GM18499 (cell line): Measurements from ENCODE around the gene ZNHIT1.
"Not testable (repeated sequence)": the region's sequence is repeated elsewhere in the genome, so short reads cannot be mapped to it uniquely, and the experiment has no call there.

Experiments used
- ATAC-seq: cut with Tn5 transposase; IDR thresholded peaks from one replicate; pipeline ENCODE4 v1.9.1; 2021; ENCODE audit warnings: moderate number of reproducible peaks; ENCODE audit not compliant: insufficient read depth, unreplicated experiment

Gene ZNHIT1

DNA sequence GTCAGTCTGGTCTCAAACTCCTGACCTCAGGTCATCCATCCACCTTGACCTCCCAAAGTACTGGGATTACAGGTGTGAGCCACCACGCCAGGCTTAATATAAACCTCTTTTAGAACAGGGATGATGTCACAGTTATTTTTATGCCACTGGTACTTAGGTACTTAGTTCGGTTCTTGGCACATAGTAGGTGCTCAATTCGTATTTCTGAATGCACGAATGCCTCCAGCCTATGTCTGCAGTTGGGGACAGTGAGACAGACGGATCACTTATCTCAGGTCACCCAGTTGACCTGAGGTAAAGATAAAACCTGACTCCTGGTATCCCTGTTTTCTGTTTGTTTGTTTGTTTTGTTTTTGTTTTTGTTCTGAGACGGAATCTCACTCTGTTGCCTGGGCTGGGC is 31.8 kb upstream of the ZNHIT1 start:
- no peak for ATAC-seq

DNA sequence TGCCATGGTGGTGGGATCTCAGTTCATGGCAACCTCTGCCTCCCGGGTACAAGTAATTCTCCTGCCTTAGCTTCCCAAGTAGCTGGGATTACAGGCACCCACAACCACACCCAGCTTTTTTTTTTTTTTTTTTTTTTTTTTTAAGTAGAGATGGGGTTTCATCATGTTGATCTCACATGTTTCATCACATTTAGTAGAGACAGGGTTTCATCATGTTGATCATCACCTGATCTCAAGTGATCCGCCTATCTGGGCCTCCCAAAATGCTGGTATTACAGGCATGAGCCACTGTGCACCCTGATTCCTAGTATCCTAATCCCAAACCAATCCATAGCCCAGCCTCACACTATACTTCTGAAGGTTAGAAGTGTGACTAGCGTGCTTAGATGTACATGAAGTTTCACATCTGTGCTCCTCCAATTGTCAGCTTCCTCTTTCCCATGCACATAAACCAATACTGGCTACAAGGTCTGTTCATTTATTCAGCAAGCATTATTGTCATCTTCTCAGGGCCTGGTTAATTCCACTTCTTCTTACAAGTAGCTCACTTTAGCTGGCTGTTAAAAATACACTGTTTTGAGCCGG is 31.0 kb upstream of the ZNHIT1 start:
- ATAC-seq = no peak

DNA sequence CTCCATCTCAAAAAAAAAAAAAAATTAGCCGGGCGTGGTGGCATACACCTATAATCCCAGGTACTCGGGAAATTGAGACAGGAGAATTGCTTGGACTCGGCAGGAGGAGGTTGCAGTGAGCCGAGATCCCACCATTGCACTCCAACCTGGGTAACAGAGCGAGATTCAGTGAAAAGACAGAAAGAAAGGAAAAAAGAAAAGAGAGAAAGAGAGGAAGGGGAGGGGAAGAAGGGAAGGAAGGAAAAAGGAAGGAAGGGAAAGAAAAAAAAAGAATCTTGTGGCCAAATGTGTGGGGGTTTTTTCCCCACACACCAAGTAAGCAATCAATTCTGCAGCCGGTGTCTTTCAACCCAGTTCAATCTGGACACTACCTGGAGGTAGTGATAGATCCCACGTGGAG is 28.9 kb upstream of the ZNHIT1 start:
- no peak for ATAC-seq

GRCh38 chr7:101195884-101196283 is 22.1 kb upstream of the ZNHIT1 start:
- no peak for ATAC-seq

- no peak for ATAC-seq
These were observed 20.0 kb upstream of the ZNHIT1 start for GRCh38 chr7:101197991-101198390.

DNA sequence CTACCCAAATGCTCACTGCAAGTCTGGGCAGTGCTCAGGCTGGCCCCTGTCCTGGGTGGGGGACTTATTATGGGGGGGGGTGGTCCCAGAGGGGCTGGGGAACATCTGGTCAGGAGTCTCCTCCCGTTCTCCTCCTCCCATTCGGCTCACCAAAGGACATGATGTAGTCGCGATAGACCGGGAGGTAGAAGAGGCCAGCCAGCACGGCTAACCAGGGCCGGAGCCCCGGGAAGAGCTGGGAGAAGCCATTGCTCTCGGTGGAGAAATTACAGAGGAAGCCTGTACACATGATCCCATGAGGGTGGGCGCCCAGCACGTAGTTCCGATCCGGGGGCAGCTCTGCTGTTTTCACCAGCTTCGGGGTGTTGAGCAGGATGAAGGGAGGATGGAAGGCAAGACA is 19.5 kb upstream of the ZNHIT1 start:
- ATAC-seq = no peak

- not testable (repeated sequence) for ATAC-seq
These were observed 18.4 kb upstream of the ZNHIT1 start for GRCh38 chr7:101199522-101199921.

GRCh38 chr7:101200504-101200861 is 17.5 kb upstream of the ZNHIT1 start:
- no peak for ATAC-seq

GRCh38 chr7:101200862-101201599 is 16.9 kb upstream of the ZNHIT1 start, which contains the start of gene MOGAT3:
TSS of gene MOGAT3 (minus strand) at chr7:101201036. CDS start at chr7:101200854, 182 bp downstream.
- no peak for ATAC-seq

DNA sequence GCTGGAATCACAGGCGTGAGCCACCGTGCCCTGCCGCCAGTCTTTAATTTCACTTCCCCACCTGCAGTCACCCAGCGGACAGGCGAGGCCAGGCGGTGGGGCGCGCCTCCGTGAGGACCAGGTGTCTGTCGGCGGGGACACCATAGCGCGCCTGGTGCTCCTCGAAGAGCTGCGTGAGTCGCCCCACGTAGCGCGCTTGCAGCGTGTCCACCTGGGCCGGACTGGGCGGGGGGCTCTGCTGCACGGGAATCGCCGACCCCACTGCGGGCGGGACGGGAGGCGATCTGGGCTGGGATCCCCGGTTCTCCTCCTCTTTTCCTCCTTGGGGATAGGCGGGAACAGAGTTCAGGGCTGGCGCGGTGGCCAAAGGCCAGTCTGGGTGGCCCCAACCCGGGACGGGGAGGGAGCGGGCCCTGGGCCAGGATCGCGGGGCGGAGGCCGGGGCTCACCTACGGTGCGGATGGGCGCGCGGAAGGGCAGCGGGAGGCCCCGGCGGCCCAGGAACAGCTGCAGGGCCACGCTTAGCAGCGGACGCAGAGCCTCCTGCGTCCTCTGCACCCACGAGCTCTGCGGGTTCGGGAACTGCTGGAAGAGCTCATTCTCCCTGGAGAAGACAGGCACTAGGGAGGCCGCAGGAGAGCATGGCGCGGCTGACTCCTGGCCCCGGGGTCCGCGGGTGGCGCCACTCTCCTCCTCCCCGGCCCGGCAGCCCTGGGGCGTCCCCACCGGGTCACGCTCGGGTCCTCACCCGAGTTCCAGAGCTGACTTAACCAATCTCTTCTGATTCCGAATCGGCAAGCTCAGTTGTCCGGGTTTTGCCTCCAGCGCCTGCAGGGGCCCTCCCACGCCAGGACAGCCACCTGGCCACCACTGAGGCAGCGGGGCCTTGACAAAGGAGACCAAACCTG is 16.0 kb upstream of the ZNHIT1 start:
- no peak for ATAC-seq

- ATAC-seq = no peak
These were observed 15.4 kb upstream of the ZNHIT1 start for GRCh38 chr7:101202603-101202918.

DNA sequence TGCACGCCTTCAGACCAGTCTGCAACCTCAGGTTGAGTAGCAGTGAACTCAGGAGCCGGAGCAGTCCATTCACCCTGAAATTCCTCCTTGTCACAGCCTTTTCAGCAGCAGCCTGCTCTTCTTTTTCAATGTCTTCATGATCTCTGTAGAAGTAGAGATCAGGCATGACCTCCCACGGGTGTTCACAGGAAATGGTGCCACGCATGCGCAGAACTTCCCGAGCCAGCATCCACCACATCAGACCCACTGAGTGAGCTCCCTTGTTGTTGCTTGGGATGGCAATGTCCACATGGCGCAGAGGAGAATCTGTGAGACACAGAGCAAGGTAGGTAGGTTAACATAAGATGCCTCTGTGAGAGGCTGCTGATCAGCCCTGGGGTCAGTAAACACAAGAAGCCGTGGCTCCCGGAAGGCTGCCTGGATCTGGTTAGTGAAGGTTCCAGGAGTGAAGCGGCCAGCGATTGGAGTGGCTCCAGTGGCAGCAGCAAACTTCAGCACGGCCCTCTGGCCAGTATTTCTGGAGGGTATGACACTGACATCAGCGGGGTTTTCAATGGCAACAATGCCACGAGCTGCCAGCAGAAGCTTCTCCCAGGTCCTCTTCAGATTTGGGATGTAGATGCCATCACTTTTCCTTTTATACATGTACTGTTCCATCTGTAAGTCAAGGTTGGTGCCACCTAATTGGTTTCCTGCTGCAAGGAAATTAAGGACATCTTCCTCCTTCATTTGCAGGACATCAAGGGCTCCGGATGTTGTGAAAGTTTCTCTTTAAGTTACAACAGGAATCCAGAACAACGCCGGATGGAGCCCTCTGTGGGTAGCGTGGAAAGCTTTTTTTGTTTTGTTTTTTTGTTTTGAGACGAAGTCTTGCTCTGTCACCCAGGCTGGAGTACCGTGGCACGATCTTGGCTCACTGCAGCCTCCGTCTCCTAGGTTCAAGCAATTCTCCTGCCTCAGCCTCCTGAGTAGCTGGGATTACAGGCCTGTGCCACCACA is 13.9 kb upstream of the ZNHIT1 start:
- ATAC-seq = not testable (repeated sequence)

GRCh38 chr7:101205901-101206664 is 11.9 kb upstream of the ZNHIT1 start:
- no peak for ATAC-seq

DNA sequence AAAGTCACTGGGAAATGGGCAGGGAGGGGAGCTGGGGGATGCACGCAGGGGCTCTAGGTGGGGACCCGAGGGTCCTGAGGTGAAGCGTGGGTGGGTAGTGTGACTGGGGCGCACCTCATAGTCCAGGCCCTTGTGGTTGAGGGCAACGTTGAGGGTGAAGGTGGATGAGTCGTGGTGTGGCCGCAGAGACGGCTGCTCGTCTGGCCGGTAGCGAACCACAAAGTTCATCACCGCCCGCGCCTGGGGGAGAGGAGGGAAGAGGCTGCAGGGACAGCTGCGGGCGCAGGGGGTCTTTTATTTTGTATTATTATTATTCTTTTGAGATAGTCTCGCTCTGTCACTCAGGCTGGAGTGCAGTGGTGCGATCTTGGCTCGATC is 11.3 kb upstream of the ZNHIT1 start:
- ATAC-seq = no peak

- no peak for ATAC-seq
These were observed 10.5 kb upstream of the ZNHIT1 start for GRCh38 chr7:101207459-101207858.

DNA sequence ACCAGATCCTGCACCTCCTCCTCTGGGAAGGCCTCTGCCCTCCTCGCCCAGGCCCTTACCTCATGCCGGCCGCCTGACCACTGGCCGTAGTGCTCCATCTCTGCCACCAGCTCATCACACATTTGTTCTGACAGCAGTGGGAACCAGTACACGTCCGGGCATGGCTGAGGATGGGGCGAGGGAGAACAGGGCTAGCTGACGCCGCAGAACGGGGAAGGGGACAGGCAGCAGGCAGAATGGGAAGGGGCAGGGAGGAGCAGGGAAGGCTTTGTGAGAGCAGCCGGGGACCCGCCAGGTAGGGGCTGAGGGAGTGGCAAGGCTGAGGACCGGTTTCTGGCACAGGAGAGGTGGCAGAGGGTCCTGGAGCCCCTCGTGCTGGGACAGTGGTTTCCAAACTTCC is 9.2 kb upstream of the ZNHIT1 start:
- ATAC-seq = no peak

DNA sequence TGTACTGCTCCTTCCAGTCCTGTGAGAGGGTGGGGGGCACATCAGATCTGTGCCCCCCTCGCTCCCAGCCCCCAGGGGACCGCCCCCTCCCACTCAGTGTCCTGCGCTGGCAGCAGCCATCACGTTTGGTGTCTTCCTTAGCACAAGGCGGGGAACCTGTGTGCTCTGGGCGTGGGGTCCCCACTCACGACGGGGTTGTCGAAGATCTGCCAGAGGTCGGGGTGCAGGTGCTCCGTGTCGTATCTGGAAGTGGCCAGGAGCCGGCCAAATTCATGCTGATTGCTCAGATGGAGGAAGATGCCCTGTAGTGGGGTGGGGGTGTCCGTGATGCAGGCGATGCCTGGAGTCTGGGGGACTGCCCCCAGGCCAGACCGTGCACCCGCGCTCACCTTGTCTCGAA is 7.8 kb upstream of the ZNHIT1 start:
- no peak for ATAC-seq

- ATAC-seq = no peak
These were observed 6.5 kb upstream of the ZNHIT1 start for GRCh38 chr7:101211501-101211900.

DNA sequence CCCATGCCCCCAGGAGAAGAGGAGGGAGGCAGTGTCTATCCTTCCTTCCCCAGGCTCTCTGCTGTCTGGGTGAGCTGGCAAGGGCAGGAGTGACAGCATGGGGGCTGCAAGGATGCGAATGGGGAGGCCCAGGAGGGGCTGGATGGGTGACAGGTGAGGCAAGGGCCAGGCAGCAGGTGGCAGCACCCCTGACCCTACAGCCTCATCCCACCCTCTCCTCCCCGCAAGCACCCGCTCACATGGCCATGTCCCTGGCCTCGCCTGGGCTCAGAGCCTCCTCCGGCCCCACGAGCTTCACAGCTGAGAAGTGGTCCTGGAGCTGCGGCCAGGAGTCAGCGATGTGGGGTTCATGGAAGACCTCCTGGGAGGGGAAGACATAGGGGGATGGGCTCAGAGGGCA is 6.0 kb upstream of the ZNHIT1 start:
- ATAC-seq = no peak
